BE2C (cell line): Measurements from ENCODE around the gene SMO.
A peak's percentile ranks its signal among the peaks of the same experiment; 100 is the strongest.

Experiments used
- DNase-seq: peaks from one replicate; pipeline ENCODE4 v3.0.0-alpha.2; 2020
- H3K27me3 ChIP-seq: fragments of 250-450 bp; sonication (Bioruptor Pico); 2 replicates; pipeline ENCODE4 v1.5.1; 2020; ENCODE audit warnings: mild to moderate bottlenecking
- H3K36me3 ChIP-seq: fragments of 250-450 bp; sonication (Bioruptor Pico); 2 replicates; pipeline ENCODE4 v1.5.1; 2020; ENCODE audit warnings: mild to moderate bottlenecking
- H3K4me1 ChIP-seq: fragments of 250-450 bp; sonication (Bioruptor Pico); 2 replicates; pipeline ENCODE4 v1.5.1; 2020
- H3K4me3 ChIP-seq: 2 replicates; pipeline ENCODE4 v1.5.1; 2011; ENCODE audit warnings: low read depth, low read length
- H3K9me3 ChIP-seq: fragments of 250-450 bp; sonication (Bioruptor Pico); 2 replicates; pipeline ENCODE4 v1.5.1; 2020
- CTCF ChIP-seq: IDR thresholded peaks from 2 replicates; pipeline ENCODE4 v1.5.1; 2012; ENCODE audit warnings: mild to moderate bottlenecking, low read depth, low read length

Gene SMO

DNA sequence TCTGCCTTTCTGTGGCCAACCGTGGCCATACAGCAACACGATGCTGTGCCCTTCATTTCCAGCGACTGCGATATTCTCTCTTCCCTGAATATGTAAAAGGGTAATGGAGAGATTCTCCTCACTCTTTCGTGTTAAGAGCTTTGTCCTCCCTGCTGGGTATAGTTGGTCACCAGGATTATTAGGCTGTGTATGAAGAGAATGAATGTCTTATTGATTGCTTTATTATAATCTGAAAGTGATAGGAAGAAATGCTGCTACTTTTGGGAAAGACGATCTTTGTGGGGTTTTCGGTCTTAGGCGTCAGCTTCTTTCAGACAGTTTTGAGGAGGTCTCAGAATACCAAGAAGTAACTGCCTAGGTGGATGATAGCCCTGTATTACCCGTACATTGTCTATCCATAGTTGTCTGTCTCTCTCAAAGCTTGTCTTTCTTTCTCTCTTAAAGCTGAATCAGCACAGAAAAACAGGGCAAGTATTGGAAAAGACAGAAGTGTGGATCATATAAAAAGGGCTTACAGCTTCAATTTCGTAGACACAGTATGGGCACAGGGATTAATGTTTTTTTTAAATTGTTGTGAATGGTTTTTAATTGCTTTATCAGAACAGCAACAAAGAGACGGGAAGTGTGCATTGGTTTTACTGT, 37.6 kb downstream of the SMO start:
- Histone ChIP-seq H3K4me3 (peak overlapping the region; percentile 76), H3K9me3 (no peaks in the 10 kb centered on the region), H3K4me1 (no peaks in the 10 kb centered on the region; the same call in 1 of the 2 replicates), H3K27me3 (peaks cover 5% of the 10 kb centered on the region), H3K36me3 (no peaks in the 10 kb centered on the region)
- no peak for TF ChIP-seq CTCF
- DNase-seq = no peak

- H3K4me1 ChIP-seq = no peaks in the 10 kb centered on the region; the same call in 1 of the 2 replicates
- TF ChIP-seq CTCF = no peak
- H3K27me3 ChIP-seq = peaks cover 5% of the 10 kb centered on the region
- H3K36me3 ChIP-seq = no peaks in the 10 kb centered on the region
- H3K4me3 ChIP-seq = no peak overlapping the region
- H3K9me3 ChIP-seq = no peaks in the 10 kb centered on the region
- DNase-seq = no peak
Observed at GRCh38 chr7:129227646-129228578, 39.5 kb downstream of the SMO start.

GRCh38 chr7:129228633-129229032, 40.2 kb downstream of the SMO start:
- Histone ChIP-seq H3K27me3 (peaks cover 5% of the 10 kb centered on the region), H3K36me3 (no peaks in the 10 kb centered on the region), H3K9me3 (no peaks in the 10 kb centered on the region), H3K4me1 (no peaks in the 10 kb centered on the region; the same call in 1 of the 2 replicates), H3K4me3 (no peak overlapping the region)
- TF ChIP-seq CTCF = no peak
- no peak for DNase-seq

GRCh38 chr7:129231666-129232065, 43.2 kb downstream of the SMO start:
- no peaks in the 10 kb centered on the region for H3K36me3 ChIP-seq
- no peak overlapping the region for H3K4me3 ChIP-seq
- TF ChIP-seq CTCF = no peak
- no peaks in the 10 kb centered on the region for H3K9me3 ChIP-seq
- DNase-seq = no peak
- H3K27me3 ChIP-seq = no peaks in the 10 kb centered on the region
- H3K4me1 ChIP-seq = no peaks in the 10 kb centered on the region

DNA sequence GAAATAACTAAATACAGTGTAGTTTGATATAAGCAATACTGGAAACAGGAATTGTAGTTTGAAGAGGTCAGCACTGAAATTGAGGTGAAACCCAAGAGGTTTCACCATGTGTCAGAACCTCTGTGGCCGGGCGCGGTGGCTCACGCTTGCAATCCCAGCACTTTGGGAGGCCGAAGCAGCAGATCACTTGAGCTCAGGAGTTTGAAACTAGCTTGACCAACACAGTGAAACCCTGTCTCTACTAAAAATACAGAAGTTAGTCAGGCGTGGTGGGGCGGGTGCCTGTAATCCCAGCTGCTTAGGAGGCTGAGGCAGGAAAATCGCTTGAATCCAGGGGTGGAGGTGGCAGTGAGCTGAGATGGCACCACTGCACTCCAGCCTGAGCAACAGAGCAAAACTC, 50.1 kb downstream of the SMO start:
- DNase-seq = no peak
- Histone ChIP-seq H3K36me3 (no peaks in the 10 kb centered on the region), H3K4me1 (no peaks in the 10 kb centered on the region), H3K9me3 (no peaks in the 10 kb centered on the region), H3K4me3 (no peak overlapping the region), H3K27me3 (no peaks in the 10 kb centered on the region)
- TF ChIP-seq CTCF = no peak
